Measurements from ENCODE around the gene BCAM. TPM values are rescaled to one million over a fixed set of nuclear protein-coding genes. Genes with fewer than 3 reads are reported as not detected.
A peak's percentile ranks its signal among the peaks of the same experiment; 100 is the strongest.

Gene BCAM
- total and polyA plus RNA-seq, 10 of the 15 experiments (the other 5 are each of a cell fraction or from before 2014, with no cell fraction given), result 0.10 to 0.64 TPM; not detected in 8

DNA sequence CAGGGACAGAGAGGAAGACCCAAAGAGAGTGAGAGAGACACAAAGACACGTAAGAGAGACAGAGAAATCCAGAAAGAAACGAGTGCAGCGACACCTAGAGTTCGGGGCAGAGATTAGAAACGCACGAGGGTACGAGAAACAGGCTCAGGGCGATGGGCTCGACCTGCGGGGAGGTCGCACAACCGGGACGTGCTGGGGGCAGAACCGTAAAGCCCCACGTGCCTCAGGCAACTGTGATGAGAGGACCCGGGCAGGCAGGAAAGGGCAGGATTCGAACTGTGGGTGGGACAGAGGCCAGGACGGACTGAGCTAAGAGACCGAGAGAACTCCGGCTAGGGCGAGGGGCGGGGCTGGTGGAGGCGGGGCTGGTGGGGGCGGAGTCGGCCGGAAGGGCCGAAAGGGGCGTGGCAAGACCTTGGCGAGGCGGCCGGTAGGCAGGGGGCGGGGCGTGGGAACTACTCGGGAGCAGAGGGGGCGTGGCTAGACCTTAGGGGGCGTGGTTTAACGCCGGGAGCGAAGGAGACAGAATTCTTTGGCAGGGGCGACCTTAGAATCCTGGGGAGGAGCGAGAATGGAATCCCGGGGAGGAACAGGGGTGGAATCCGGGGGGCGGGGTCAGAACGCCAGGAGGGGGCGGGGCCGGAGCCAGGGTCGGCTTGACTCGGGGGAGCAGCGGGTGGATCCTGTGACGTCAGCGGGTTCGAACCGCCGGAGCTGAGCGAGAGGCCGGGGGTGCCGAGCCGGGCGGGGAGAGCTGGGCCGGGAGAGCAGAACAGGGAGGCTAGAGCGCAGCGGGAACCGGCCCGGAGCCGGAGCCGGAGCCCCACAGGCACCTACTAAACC is 36.9 kb downstream of the BCAM start, which contains the start of gene NECTIN2:
Gene NECTIN2 (plus strand): TSS at position 686 of the 843 bp plus-strand sequence. CDS start 229 bp downstream, outside the sequence.
- Histone ChIP-seq H3K27me3 (replicated peaks in 1 of 2; ENCODE audit: control insufficient read depth in 2 of 2, insufficient read depth in 2 of 2, low read length in 1 of 2) (peaks cover 9 to 11% of the 10 kb centered on the region in 2 experiments), H3K4me2 (ENCODE audit: control insufficient read depth, insufficient read depth) (peak within 1 kb of the TSS; percentile 99), H3K9me3 (replicated peaks; ENCODE audit: control insufficient read depth, insufficient read depth, low read length) (no peaks in the 10 kb centered on the region), H3K79me2 (ENCODE audit: control insufficient read depth, insufficient read depth, low read length) (no peaks in the 10 kb centered on the region), H3K4me3 (peak within 1 kb of the TSS; percentile 59; the same call in 1 of the 2 replicates), H2AFZ (ENCODE audit: control insufficient read depth, low read depth, low read length) (peak within 1 kb of the TSS; percentile 94), H3K27ac (ENCODE audit: control insufficient read depth, insufficient read depth) (no peak within 1 kb of the TSS), H3K4me1 (ENCODE audit: control insufficient read depth, insufficient read depth, low read length) (peaks cover 8% of the 10 kb centered on the region), H3K36me3 (ENCODE audit: control insufficient read depth in 2 of 2, insufficient read depth in 2 of 2, low read length in 1 of 2) (no peaks in the 10 kb centered on the region), H3K9ac (ENCODE audit: control insufficient read depth, insufficient read depth, low read length) (no peak within 1 kb of the TSS; the same call in 1 of the 2 replicates), H4K20me1 (ENCODE audit: control insufficient read depth, insufficient read depth) (no peaks in the 10 kb centered on the region)
- ChIA-PET CTCF (interaction anchor here (0.6 to 1.3 kb wide), 9 partner anchors 16 to 192 kb away, joined by 3 to 17 read pairs (median 4); no protein-coding TSS in a partner anchor), RAD21 (ENCODE audit: unreplicated experiment) (interaction anchor here (0.5 to 1.4 kb wide), 10 partner anchors 49 to 1383 kb away, joined by 3 to 5 read pairs (median 3); no protein-coding TSS in a partner anchor), POLR2A (interaction anchor here (1.0 kb wide), 1 partner anchor 97 kb away, joined by 3 read pairs; no protein-coding TSS in a partner anchor), SMC1A (ENCODE audit: uncharacterized antibody, unreplicated experiment) (interaction anchor here (0.7 to 1.4 kb wide), 5 partner anchors 62 to 122 kb away, joined by 3 to 5 read pairs (median 3); no protein-coding TSS in a partner anchor)
- in situ Hi-C loops (cut with MboI) (no loop called here), intact Hi-C loops (cut with micrococcal nuclease; ENCODE audit: unreplicated experiment) (loop anchor here (2.0 to 10.0 kb wide), 4 partner anchors 46 to 191 kb away; partner anchors contain the start of gene TOMM40)
- no TSS peak for BruUV-seq (replicated peaks)
- peak; percentile 37 for DNase-seq (ENCODE audit: low read depth, low spot score)
- ATAC-seq, result peak; percentile 85
- 4% methylated on average over 32 of the region's 67 CpGs for WGBS (ENCODE audit: insufficient coverage, insufficient replicate concordance, low lambda C conversion rate, missing lambda C conversion rate)
- FAIRE-seq, result peak; percentile 87
- no peak for TF ChIP-seq KAT2A (conservative IDR thresholded peaks at IDR 0.05; ENCODE audit: control insufficient read depth, low read depth, low read length)
- no peak for TF ChIP-seq CHD4 (IDR thresholded peaks at IDR 0.05)
- TF ChIP-seq SP1 (IDR thresholded peaks at IDR 0.05; ENCODE audit: low read depth, low read length), result no peak
- no peak for TF ChIP-seq RUNX3 (IDR thresholded peaks at IDR 0.05; ENCODE audit: low read length)
- TF ChIP-seq, protein P1, sequence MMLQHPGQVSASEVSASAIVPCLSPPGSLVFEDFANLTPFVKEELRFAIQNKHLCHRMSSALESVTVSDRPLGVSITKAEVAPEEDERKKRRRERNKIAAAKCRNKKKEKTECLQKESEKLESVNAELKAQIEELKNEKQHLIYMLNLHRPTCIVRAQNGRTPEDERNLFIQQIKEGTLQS (IDR thresholded peaks at IDR 0.05; ENCODE audit: borderline replicate concordance, extremely low read depth, low read depth, low read length), result no peak
- peak in 1 of 2 experiments; percentile 42; a peak in 1 of 3 replicates for TF ChIP-seq EGR1 (IDR thresholded peaks at IDR 0.05; ENCODE audit: borderline replicate concordance in 1 of 2, low read depth in 2 of 2, low read length in 2 of 2)
- TF ChIP-seq YY1 (IDR thresholded peaks at IDR 0.05; ENCODE audit: low read depth, low read length), result no peak
- TF ChIP-seq FOS (IDR thresholded peaks at IDR 0.05; ENCODE audit: borderline replicate concordance, extremely low read depth, insufficient read length), result no peak
- TF ChIP-seq, protein P2, sequence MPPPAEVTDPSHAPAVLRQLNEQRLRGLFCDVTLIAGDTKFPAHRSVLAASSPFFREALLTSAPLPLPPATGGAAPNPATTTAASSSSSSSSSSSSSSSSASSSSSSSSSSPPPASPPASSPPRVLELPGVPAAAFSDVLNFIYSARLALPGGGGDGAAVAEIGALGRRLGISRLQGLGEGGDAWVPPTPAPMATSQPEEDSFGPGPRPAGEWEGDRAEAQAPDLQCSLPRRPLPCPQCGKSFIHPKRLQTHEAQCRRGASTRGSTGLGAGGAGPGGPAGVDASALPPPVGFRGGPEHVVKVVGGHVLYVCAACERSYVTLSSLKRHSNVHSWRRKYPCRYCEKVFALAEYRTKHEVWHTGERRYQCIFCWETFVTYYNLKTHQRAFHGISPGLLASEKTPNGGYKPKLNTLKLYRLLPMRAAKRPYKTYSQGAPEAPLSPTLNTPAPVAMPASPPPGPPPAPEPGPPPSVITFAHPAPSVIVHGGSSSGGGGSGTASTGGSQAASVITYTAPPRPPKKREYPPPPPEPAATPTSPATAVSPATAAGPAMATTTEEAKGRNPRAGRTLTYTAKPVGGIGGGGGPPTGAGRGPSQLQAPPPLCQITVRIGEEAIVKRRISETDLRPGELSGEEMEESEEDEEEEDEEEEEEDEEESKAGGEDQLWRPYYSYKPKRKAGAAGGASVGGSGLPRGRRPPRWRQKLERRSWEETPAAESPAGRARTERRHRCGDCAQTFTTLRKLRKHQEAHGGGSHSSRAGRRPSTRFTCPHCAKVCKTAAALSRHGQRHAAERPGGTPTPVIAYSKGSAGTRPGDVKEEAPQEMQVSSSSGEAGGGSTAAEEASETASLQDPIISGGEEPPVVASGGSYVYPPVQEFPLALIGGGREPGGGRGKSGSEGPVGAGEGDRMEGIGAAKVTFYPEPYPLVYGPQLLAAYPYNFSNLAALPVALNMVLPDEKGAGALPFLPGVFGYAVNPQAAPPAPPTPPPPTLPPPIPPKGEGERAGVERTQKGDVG (CRISPR knock-in tag; IDR thresholded peaks at IDR 0.05), result no peak
- TF ChIP-seq, protein P3, sequence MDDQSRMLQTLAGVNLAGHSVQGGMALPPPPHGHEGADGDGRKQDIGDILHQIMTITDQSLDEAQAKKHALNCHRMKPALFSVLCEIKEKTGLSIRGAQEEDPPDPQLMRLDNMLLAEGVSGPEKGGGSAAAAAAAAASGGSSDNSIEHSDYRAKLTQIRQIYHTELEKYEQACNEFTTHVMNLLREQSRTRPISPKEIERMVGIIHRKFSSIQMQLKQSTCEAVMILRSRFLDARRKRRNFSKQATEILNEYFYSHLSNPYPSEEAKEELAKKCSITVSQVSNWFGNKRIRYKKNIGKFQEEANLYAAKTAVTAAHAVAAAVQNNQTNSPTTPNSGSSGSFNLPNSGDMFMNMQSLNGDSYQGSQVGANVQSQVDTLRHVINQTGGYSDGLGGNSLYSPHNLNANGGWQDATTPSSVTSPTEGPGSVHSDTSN (IDR thresholded peaks at IDR 0.05; ENCODE audit: insufficient replicate concordance, low read depth, low read length), result no peak
- TF ChIP-seq RB1 (IDR thresholded peaks at IDR 0.05; ENCODE audit: borderline replicate concordance), result peak; percentile 32; the same call in 1 of the 2 replicates
- TF ChIP-seq RAD21 (IDR thresholded peaks at IDR 0.05; ENCODE audit: insufficient read depth, low read depth, low read length), result 0 out of 2 replicates have a peak, but pooled peaks have one; percentile 21
- TF ChIP-seq, protein P4, sequence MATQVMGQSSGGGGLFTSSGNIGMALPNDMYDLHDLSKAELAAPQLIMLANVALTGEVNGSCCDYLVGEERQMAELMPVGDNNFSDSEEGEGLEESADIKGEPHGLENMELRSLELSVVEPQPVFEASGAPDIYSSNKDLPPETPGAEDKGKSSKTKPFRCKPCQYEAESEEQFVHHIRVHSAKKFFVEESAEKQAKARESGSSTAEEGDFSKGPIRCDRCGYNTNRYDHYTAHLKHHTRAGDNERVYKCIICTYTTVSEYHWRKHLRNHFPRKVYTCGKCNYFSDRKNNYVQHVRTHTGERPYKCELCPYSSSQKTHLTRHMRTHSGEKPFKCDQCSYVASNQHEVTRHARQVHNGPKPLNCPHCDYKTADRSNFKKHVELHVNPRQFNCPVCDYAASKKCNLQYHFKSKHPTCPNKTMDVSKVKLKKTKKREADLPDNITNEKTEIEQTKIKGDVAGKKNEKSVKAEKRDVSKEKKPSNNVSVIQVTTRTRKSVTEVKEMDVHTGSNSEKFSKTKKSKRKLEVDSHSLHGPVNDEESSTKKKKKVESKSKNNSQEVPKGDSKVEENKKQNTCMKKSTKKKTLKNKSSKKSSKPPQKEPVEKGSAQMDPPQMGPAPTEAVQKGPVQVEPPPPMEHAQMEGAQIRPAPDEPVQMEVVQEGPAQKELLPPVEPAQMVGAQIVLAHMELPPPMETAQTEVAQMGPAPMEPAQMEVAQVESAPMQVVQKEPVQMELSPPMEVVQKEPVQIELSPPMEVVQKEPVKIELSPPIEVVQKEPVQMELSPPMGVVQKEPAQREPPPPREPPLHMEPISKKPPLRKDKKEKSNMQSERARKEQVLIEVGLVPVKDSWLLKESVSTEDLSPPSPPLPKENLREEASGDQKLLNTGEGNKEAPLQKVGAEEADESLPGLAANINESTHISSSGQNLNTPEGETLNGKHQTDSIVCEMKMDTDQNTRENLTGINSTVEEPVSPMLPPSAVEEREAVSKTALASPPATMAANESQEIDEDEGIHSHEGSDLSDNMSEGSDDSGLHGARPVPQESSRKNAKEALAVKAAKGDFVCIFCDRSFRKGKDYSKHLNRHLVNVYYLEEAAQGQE (IDR thresholded peaks at IDR 0.05; ENCODE audit: low read depth, low read length), result no peak
